NCI-H2107 treated with DMSO at 0.1 percent for 48 hours (cell line): ENCODE results near the gene POLR3H.

Experiments
- DNase-seq: peaks from one replicate; lab custom pipeline; 2025; ENCODE audit not compliant: unreplicated experiment; lab: John Stamatoyannopoulos, UW

Gene POLR3H

GRCh38 chr22:41488076-41488475 is 56.2 kb downstream of the POLR3H start:
- no peak for DNase-seq

GRCh38 chr22:41487037-41487935 is 57.0 kb downstream of the POLR3H start:
- DNase-seq, result no peak

- DNase-seq, result no peak
Observed at GRCh38 chr22:41485033-41485432, 59.2 kb downstream of the POLR3H start.

GRCh38 chr22:41482319-41482935 is 61.8 kb downstream of the POLR3H start:
- DNase-seq, result no peak

GRCh38 chr22:41481925-41482318 is 62.3 kb downstream of the POLR3H start:
- no peak for DNase-seq

GRCh38 chr22:41481131-41481830 is 63.0 kb downstream of the POLR3H start:
- no peak for DNase-seq

GRCh38 chr22:41480397-41480735 is 63.9 kb downstream of the POLR3H start:
- DNase-seq, result no peak

- no peak for DNase-seq
Observed at GRCh38 chr22:41479671-41480396, 64.4 kb downstream of the POLR3H start.

- no peak for DNase-seq
Observed at GRCh38 chr22:41478891-41479521, 65.3 kb downstream of the POLR3H start.

- DNase-seq, result no peak
Observed at GRCh38 chr22:41478473-41478872, 65.8 kb downstream of the POLR3H start.
